ENCODE results near the gene SLC12A6. TPM values are rescaled to one million over a fixed set of nuclear protein-coding genes. Genes with fewer than 3 reads are reported as not detected.
"Not testable (repeated sequence)": the region's sequence is repeated elsewhere in the genome, so short reads cannot be mapped to it uniquely, and the experiment has no call there.

Gene SLC12A6
- polyA plus RNA-seq (ENCODE audit: insufficient read length in 3 of 3) = 10 to 100 TPM; 19.6 to 21.7 (median 19.9) TPM

GRCh38 chr15:34337557-34338306 is at the start of gene SLC12A6:
SLC12A6 (minus strand) TSS chr15:34337781; CDS start chr15:34336680, 1,101 bp downstream.
- DNase-seq (ENCODE audit: low read depth in 3 of 3, low spot score in 2 of 3) = peak; percentile 54 to 76 (median 75)

- not testable (repeated sequence) for DNase-seq (ENCODE audit: low read depth in 3 of 3, low spot score in 2 of 3)
Observed at GRCh38 chr15:34381829-34382521, 44.4 kb upstream of the SLC12A6 start.

- DNase-seq (ENCODE audit: low read depth in 3 of 3, low spot score in 2 of 3) = not testable (repeated sequence)
Observed at GRCh38 chr15:34380491-34380890, 42.9 kb upstream of the SLC12A6 start.

GRCh38 chr15:34376856-34377255 is 39.3 kb upstream of the SLC12A6 start:
- DNase-seq (ENCODE audit: low read depth in 3 of 3, low spot score in 2 of 3) = no peak

- DNase-seq (ENCODE audit: low read depth in 3 of 3, low spot score in 2 of 3) = not testable (repeated sequence)
Observed at GRCh38 chr15:34375541-34375940, 38.0 kb upstream of the SLC12A6 start.

- no peak for DNase-seq (ENCODE audit: low read depth in 3 of 3, low spot score in 2 of 3)
Observed at GRCh38 chr15:34374816-34375215, 37.2 kb upstream of the SLC12A6 start.

GRCh38 chr15:34373951-34374350 is 36.4 kb upstream of the SLC12A6 start:
- no peak for DNase-seq (ENCODE audit: low read depth in 3 of 3, low spot score in 2 of 3)

- no peak for DNase-seq (ENCODE audit: low read depth in 3 of 3, low spot score in 2 of 3)
Observed at GRCh38 chr15:34370643-34371042, 33.1 kb upstream of the SLC12A6 start.

GRCh38 chr15:34370129-34370528 is 32.5 kb upstream of the SLC12A6 start:
- DNase-seq (ENCODE audit: low read depth in 3 of 3, low spot score in 2 of 3) = no peak

- peak; percentile 70 to 74 (median 73) for DNase-seq (ENCODE audit: low read depth in 3 of 3, low spot score in 2 of 3)
Observed at GRCh38 chr15:34367101-34368081, 29.8 kb upstream of the SLC12A6 start, which contains the start of gene LPCAT4. LPCAT4 (minus strand) TSS chr15:34367196; CDS start chr15:34367100, 96 bp downstream.

GRCh38 chr15:34366271-34367065 is 28.9 kb upstream of the SLC12A6 start:
- DNase-seq (ENCODE audit: low read depth in 3 of 3, low spot score in 2 of 3) = peak in 1 of 3 donors; percentile 21

- DNase-seq (ENCODE audit: low read depth in 3 of 3, low spot score in 2 of 3) = peak in 1 of 3 donors; percentile 18
Observed at GRCh38 chr15:34365836-34366235, 28.3 kb upstream of the SLC12A6 start.

GRCh38 chr15:34365091-34365825 is 27.7 kb upstream of the SLC12A6 start:
- DNase-seq (ENCODE audit: low read depth in 3 of 3, low spot score in 2 of 3) = no peak

GRCh38 chr15:34364041-34364440 is 26.5 kb upstream of the SLC12A6 start:
- DNase-seq (ENCODE audit: low read depth in 3 of 3, low spot score in 2 of 3) = no peak

GRCh38 chr15:34362047-34362773 is 24.6 kb upstream of the SLC12A6 start:
- DNase-seq (ENCODE audit: low read depth in 3 of 3, low spot score in 2 of 3) = no peak

GRCh38 chr15:34361278-34361677 is 23.7 kb upstream of the SLC12A6 start:
- DNase-seq (ENCODE audit: low read depth in 3 of 3, low spot score in 2 of 3) = no peak

- DNase-seq (ENCODE audit: low read depth in 3 of 3, low spot score in 2 of 3) = no peak
Observed at GRCh38 chr15:34360298-34360697, 22.7 kb upstream of the SLC12A6 start.

GRCh38 chr15:34359416-34359815 is 21.8 kb upstream of the SLC12A6 start:
- DNase-seq (ENCODE audit: low read depth in 3 of 3, low spot score in 2 of 3) = no peak

Measured in right renal cortex interstitium (tissue), 3 donors.